PFSK-1 (cell line): ENCODE measurements around the gene LSP1.

Experiments used
- FOXP2 ChIP-seq: optimal IDR thresholded peaks from 2 replicates; pipeline ENCODE3; 2011; ENCODE audit warnings: borderline replicate concordance, control low read depth, inconsistent platforms; ENCODE audit not compliant: insufficient read depth; ENCODE audit errors: extremely low read length, extremely low read depth
- POLR2AphosphoS5 ChIP-seq: IDR thresholded peaks from 2 replicates; pipeline ENCODE4 v1.6.1; 2012; ENCODE audit warnings: low read depth, mild to moderate bottlenecking, control low read depth, low read length, moderate library complexity
- REST ChIP-seq, 2 experiments: IDR thresholded peaks; 2 replicates each; pipeline versions ENCODE4 v1.6.1 to v1.8.0; 2011 to 2012; ENCODE audit warnings: low read depth in 2 of 2, low read length in 2 of 2, control low read depth in 1 of 2, inconsistent platforms in 1 of 2, mild to moderate bottlenecking in 1 of 2, moderate library complexity in 1 of 2; ENCODE audit not compliant: insufficient read depth in 1 of 2
- SIN3A ChIP-seq: IDR thresholded peaks from 2 replicates; pipeline ENCODE4 v1.6.1; 2012; ENCODE audit warnings: mild to moderate bottlenecking, low read length, moderate library complexity, borderline replicate concordance; ENCODE audit not compliant: insufficient read depth

- TF ChIP-seq POLR2AphosphoS5 (no peak), SIN3A (no peak), FOXP2 (no peak), REST (IDR thresholded peaks at IDR 0.05; ENCODE audit: insufficient read depth in 1 of 2, low read depth in 2 of 2, low read length in 2 of 2) (no peak)
These were observed 30.7 kb downstream of the LSP1 start for GRCh38 chr11:1883346-1884302.
